Measurements from ENCODE around the gene KRT13. TPM values are rescaled to one million over a fixed set of nuclear protein-coding genes. Genes with fewer than 3 reads are reported as not detected.

The KRT13 gene
- total and polyA plus RNA-seq, 9 of the 15 experiments (the other 6 are each of a cell fraction or from before 2014, with no cell fraction given) = 0.11 to 1.1 (median 0.24) TPM; not detected in 3

- Histone ChIP-seq H3K9ac (ENCODE audit: insufficient read depth in 1 of 2, low read depth in 2 of 2, low read length in 2 of 2) (no peak overlapping the region), H3K36me3 (ENCODE audit: control insufficient read depth, insufficient read depth, low read length) (no peaks in the 10 kb centered on the region), H3K4me3 (no peak overlapping the region), H3K9me1 (ENCODE audit: control insufficient read depth, insufficient read depth, low read length) (no peaks in the 10 kb centered on the region), H3K4me2 (ENCODE audit: insufficient read depth, low read length) (no peak overlapping the region), H3K27me3 (ENCODE audit: control insufficient read depth in 2 of 2, insufficient read depth in 2 of 2, low read length in 2 of 2) (no peaks in the 10 kb centered on the region), H3K4me1 (replicated peaks in 1 of 2; ENCODE audit: control insufficient read depth in 2 of 2, insufficient read depth in 2 of 2, low read length in 2 of 2) (peaks cover 18 to 22% of the 10 kb centered on the region in 2 experiments), H4K20me1 (replicated peaks; ENCODE audit: control insufficient read depth, insufficient read depth, low read length) (no peaks in the 10 kb centered on the region), H2AFZ (ENCODE audit: low read depth, low read length) (no peak overlapping the region), H3K27ac (ENCODE audit: extremely low read depth, low read depth, low read length) (no peak overlapping the region), H3K9me3 (replicated peaks; ENCODE audit: control insufficient read depth, insufficient read depth, low read depth, low read length) (no peaks in the 10 kb centered on the region), H3K79me2 (ENCODE audit: control insufficient read depth, insufficient read depth, low read length) (no peaks in the 10 kb centered on the region)
- FAIRE-seq (no peak), DNase-seq (ENCODE audit: extremely low read depth in 1 of 4, low spot score in 3 of 4) (no peak), ATAC-seq (no peak)
- 3% methylated on average over 2 of the region's 2 CpGs for WGBS (ENCODE audit: insufficient coverage, low coverage, missing lambda C conversion rate)
- POLR2A ChIA-PET = interaction anchor here (0.6 to 2.8 kb wide), 4 partner anchors 9 to 51 kb away, joined by 3 to 17 read pairs (median 6); partner anchors contain the start of gene KRT19
- TF ChIP-seq ZNF212 (CRISPR knock-in tag; IDR thresholded peaks at IDR 0.05) = no peak
- no peak for TF ChIP-seq FOXJ2 (tag; IDR thresholded peaks at IDR 0.05)
- TF ChIP-seq GTF2B (IDR thresholded peaks at IDR 0.05; ENCODE audit: extremely low read depth, insufficient read length) = no peak
- CTCF ChIA-PET (ENCODE audit: low intra/inter-chr PET ratio) = interaction anchor here (0.6 kb wide), 1 partner anchor 323 kb away, joined by 5 read pairs; no protein-coding TSS in a partner anchor
- intact Hi-C loops (cut with micrococcal nuclease) = no loop called here
- no TSS peak for BruUV-seq (replicated peaks)
- in situ Hi-C loops (cut with MboI) = no loop called here
These were observed 36.9 kb upstream of the KRT13 start for GRCh38 chr17:41542357-41542756.

GRCh38 chr17:41540921-41541625 lies 35.7 kb upstream of the KRT13 start:
- no peak overlapping the region for H3K27ac ChIP-seq (ENCODE audit: extremely low read depth, low read depth, low read length)
- in situ Hi-C loops (cut with MboI) (no loop called here), intact Hi-C loops (cut with micrococcal nuclease) (no loop called here)
- BruUV-seq (replicated peaks) = no TSS peak
- ChIA-PET CTCF (ENCODE audit: low intra/inter-chr PET ratio) (no interaction called here), POLR2A (interaction anchor here (0.6 to 2.8 kb wide), 7 partner anchors 8 to 45 kb away, joined by 3 to 17 read pairs (median 4); partner anchors contain the start of gene KRT19)
- no peaks in the 10 kb centered on the region for H3K27me3 ChIP-seq (ENCODE audit: control insufficient read depth in 2 of 2, insufficient read depth in 2 of 2, low read length in 2 of 2)
- peak; percentile 52 for ATAC-seq
- H3K4me1 ChIP-seq (replicated peaks in 1 of 2; ENCODE audit: control insufficient read depth in 2 of 2, insufficient read depth in 2 of 2, low read length in 2 of 2) = peaks cover 19 to 24% of the 10 kb centered on the region in 2 experiments
- H3K9ac ChIP-seq (ENCODE audit: insufficient read depth in 1 of 2, low read depth in 2 of 2, low read length in 2 of 2) = no peak overlapping the region
- WGBS (ENCODE audit: insufficient coverage, low coverage, missing lambda C conversion rate) = 25% methylated on average over 10 of the region's 10 CpGs
- no peak overlapping the region for H3K4me2 ChIP-seq (ENCODE audit: insufficient read depth, low read length)
- no peak overlapping the region for H2AFZ ChIP-seq (ENCODE audit: low read depth, low read length)
- no peaks in the 10 kb centered on the region for H3K36me3 ChIP-seq (ENCODE audit: control insufficient read depth, insufficient read depth, low read length)
- H3K9me3 ChIP-seq (replicated peaks; ENCODE audit: control insufficient read depth, insufficient read depth, low read depth, low read length) = no peaks in the 10 kb centered on the region
- peak; percentile 52 to 68 (median 65) for DNase-seq (ENCODE audit: extremely low read depth in 1 of 4, low spot score in 3 of 4)
- H3K79me2 ChIP-seq (ENCODE audit: control insufficient read depth, insufficient read depth, low read length) = no peaks in the 10 kb centered on the region
- H4K20me1 ChIP-seq (replicated peaks; ENCODE audit: control insufficient read depth, insufficient read depth, low read length) = no peaks in the 10 kb centered on the region
- peak; percentile 78 for FAIRE-seq
- no peak overlapping the region for H3K4me3 ChIP-seq
- H3K9me1 ChIP-seq (ENCODE audit: control insufficient read depth, insufficient read depth, low read length) = no peaks in the 10 kb centered on the region
- no peak for TF ChIP-seq NEUROD1 (IDR thresholded peaks at IDR 0.05; ENCODE audit: borderline replicate concordance, low read depth, low read length, partially characterized antibody)
- TF ChIP-seq GABPB2 (CRISPR knock-in tag; conservative IDR thresholded peaks at IDR 0.05) = no peak
- no peak for TF ChIP-seq PHF8 (IDR thresholded peaks at IDR 0.05; ENCODE audit: borderline replicate concordance, low read length)
- peak in 1 of 2 experiments; percentile 41; a peak in 1 of 4 replicates for TF ChIP-seq HDAC1 (IDR thresholded peaks at IDR 0.05)
- TF ChIP-seq FOSL1 (tag; conservative IDR thresholded peaks at IDR 0.05) = peak; percentile 41; the same call in 1 of the 2 replicates
- TF ChIP-seq NFATC3 (IDR thresholded peaks at IDR 0.05) = no peak
- no peak for TF ChIP-seq POLR2H (tag; IDR thresholded peaks at IDR 0.05; ENCODE audit: low read depth)
- no peak for TF ChIP-seq YY1 (IDR thresholded peaks at IDR 0.05; ENCODE audit: borderline replicate concordance in 1 of 3, control insufficient read depth in 1 of 3, extremely low read depth in 1 of 3, insufficient read depth in 3 of 3, insufficient read length in 1 of 3, insufficient replicate concordance in 2 of 3, low read depth in 1 of 3, low read length in 2 of 3)
- TF ChIP-seq CBX1 (IDR thresholded peaks at IDR 0.05; ENCODE audit: low read depth) = no peak
- no peak for TF ChIP-seq ZNF274 (IDR thresholded peaks at IDR 0.05; ENCODE audit: borderline replicate concordance, low read depth, low read length)
- TF ChIP-seq NCOR1 (IDR thresholded peaks at IDR 0.05) = peak; percentile 36; the same call in 1 of the 2 replicates
